ENCODE results near the gene ETV2.

DNA sequence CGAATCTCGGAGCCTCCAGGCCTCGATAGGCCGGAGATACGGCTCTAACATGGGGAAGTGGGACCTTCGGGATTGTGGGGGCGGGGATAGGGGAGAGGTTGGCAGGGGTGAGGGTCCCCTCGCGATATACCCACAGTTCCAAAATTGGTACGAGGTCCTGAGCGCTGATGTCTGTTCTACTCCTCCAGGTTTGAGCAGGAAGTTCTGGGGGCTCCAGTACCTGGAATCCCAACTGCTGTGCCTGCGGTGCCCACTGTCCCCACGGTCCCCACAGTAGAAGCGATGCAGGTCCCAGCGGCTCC is 12.3 kb upstream of the ETV2 start:
- TF ChIP-seq CTCF (IDR thresholded peaks at IDR 0.05; ENCODE audit: insufficient read depth, low read depth, low read length), result no peak
- no peak for TF ChIP-seq EZH2 (IDR thresholded peaks at IDR 0.05; ENCODE audit: insufficient read depth, low read length)
